Neural progenitor cell (in vitro differentiated cells): ENCODE results near the gene ADAT2. TPM values are rescaled to one million over a fixed set of nuclear protein-coding genes. Genes with fewer than 3 reads are reported as not detected.

Experiments
- DNase-seq: peaks from one replicate; pipeline ENCODE4 v3.0.0-alpha.2; 2016; ENCODE audit warnings: low spot score
- H2AFZ ChIP-seq: fragments of 200-600 bp; sonication (generic); replicated peaks from 2 replicates; pipeline ENCODE4 v1.6.1; 2016; ENCODE audit warnings: antibody characterized with exemption
- H3F3A ChIP-seq: fragments of 200-600 bp; sonication (generic); 2 replicates; pipeline ENCODE4 v1.6.1; 2016; ENCODE audit warnings: antibody characterized with exemption, low read depth
- H3K27ac ChIP-seq: fragments of 200-600 bp; sonication (generic); 2 replicates; pipeline ENCODE4 v1.5.1; 2016; ENCODE audit warnings: mild to moderate bottlenecking
- H3K27me3 ChIP-seq: fragments of 200-600 bp; sonication (generic); 2 replicates; pipeline ENCODE4 v1.6.1; 2016; ENCODE audit warnings: mild to moderate bottlenecking, moderate library complexity
- H3K36me3 ChIP-seq: fragments of 200-600 bp; sonication (generic); 2 replicates; pipeline ENCODE4 v1.5.1; 2016
- H3K4me1 ChIP-seq: fragments of 200-600 bp; sonication (generic); 2 replicates; pipeline ENCODE4 v1.6.1; 2016; ENCODE audit warnings: mixed run types
- H3K4me2 ChIP-seq: fragments of 200-600 bp; sonication (generic); 2 replicates; pipeline ENCODE4 v1.6.1; 2016
- H3K4me3 ChIP-seq: fragments of 200-600 bp; sonication (generic); 2 replicates; pipeline ENCODE4 v1.5.1; 2016
- H3K79me2 ChIP-seq: fragments of 200-600 bp; sonication (generic); 2 replicates; pipeline ENCODE4 v1.6.1; 2016; ENCODE audit warnings: low read depth
- H3K9ac ChIP-seq: fragments of 200-600 bp; sonication (generic); 2 replicates; pipeline ENCODE4 v1.6.1; 2016
- H3K9me3 ChIP-seq: fragments of 200-600 bp; sonication (generic); 2 replicates; pipeline ENCODE4 v1.5.1; 2016; ENCODE audit warnings: low read depth
- H4K20me1 ChIP-seq: fragments of 200-600 bp; sonication (generic); 2 replicates; pipeline ENCODE4 v1.6.1; 2016; ENCODE audit warnings: low read depth
- H3K27ac Mint-ChIP-seq: 3 replicates; pipeline ENCODE4 v1.8.0; 2021; ENCODE audit warnings: mixed read lengths
- H3K27me3 Mint-ChIP-seq: 2 replicates; pipeline ENCODE4 v1.8.0; 2022; ENCODE audit warnings: low read depth, mild to moderate bottlenecking, inconsistent platforms, moderate library complexity, mixed read lengths; ENCODE audit not compliant: insufficient read depth
- H3K36me3 Mint-ChIP-seq: 3 replicates; pipeline ENCODE4 v1.8.0; 2021; ENCODE audit warnings: mixed read lengths
- H3K4me1 Mint-ChIP-seq: 3 replicates; pipeline ENCODE4 v1.8.0; 2021; ENCODE audit warnings: mixed read lengths
- H3K4me3 Mint-ChIP-seq: 3 replicates; pipeline ENCODE4 v1.8.0; 2021; ENCODE audit warnings: mild to moderate bottlenecking, moderate library complexity, mixed read lengths
- H3K9me3 Mint-ChIP-seq: 3 replicates; pipeline ENCODE4 v1.8.0; 2020; ENCODE audit warnings: mixed read lengths
- EZH2 ChIP-seq: fragments of 200-600 bp; sonication (generic); IDR thresholded peaks from 2 replicates; pipeline ENCODE4 v1.6.1; 2017; ENCODE audit warnings: antibody characterized with exemption, mild to moderate bottlenecking, moderate library complexity
- EZH2phosphoT487 ChIP-seq: fragments of 200-600 bp; sonication (generic); IDR thresholded peaks from 2 replicates; pipeline ENCODE4 v1.6.1; 2017; ENCODE audit warnings: antibody characterized with exemption
- small RNA-seq: library from RNA; depleted of rRNA; stranded (forward); fragments of <200 nt; gene quantifications from one replicate; pipeline ENCODE3, GENCODE V24; 2015
- total RNA-seq: library from RNA; depleted of rRNA; stranded (reverse); fragments of >200 nt; gene quantifications from 2 replicates; pipeline ENCODE4 v1.2.3, GENCODE V29; 2015; ENCODE audit warnings: low replicate concordance
- TF ChIP-seq, protein P1 (sequence below): fragments of 200-600 bp; sonication (generic); IDR thresholded peaks from 2 replicates; pipeline ENCODE4 v1.5.1; 2017; ENCODE audit warnings: antibody characterized with exemption, mild to moderate bottlenecking

The ADAT2 gene
- total RNA-seq, 1 donor from 2014 or later = 17.8 TPM

DNA sequence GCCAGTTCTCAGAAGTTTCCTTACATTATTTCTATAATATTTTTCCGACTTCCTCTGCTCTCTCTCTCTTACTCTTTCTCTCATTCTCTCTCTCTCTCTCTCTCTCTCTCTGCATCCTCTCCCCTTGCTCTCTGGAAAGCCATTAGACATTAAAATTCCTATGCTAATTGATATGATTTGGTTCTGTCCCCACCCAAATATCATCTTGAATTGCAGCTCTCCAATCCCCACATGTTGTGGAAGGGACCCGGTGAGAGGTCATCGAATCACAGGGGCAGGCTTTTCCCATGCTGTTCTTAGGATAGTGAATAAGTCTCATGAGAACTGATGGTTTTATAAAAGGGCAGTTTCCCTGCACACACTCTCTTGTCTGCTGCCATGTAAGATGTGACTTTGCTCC lies 74.1 kb downstream of the ADAT2 start:
- no peak overlapping the region for H3K4me3 ChIP-seq
- H3K9me3 Mint-ChIP-seq = no peaks in the 10 kb centered on the region

DNA sequence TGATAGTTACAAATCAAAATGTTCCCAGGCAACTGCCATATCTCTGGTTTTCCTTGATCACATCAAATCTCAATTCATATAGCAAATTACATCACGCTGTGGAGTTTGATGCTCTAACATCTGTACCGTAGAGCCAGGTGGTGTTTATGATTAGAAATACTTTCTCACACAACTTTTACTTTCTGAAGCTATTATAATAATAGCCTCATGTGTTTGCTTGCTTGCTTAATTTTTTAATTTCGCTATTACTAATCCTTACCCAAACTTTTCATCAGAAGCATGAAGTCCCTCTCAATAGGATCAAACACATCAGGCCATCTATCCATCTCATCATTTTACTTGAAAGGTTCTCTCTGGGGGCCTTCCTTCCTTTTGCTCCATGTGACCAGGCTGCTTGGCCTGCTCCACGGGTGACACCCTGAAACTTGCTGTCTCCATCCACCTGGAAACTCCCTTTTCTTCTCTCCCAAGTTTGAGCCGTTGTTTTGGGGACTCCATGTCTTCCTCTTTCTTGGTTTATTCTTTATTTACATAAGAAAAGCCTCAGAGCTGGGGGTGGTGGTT lies 75.4 kb downstream of the ADAT2 start:
- Histone ChIP-seq H3K36me3 (no peaks in the 10 kb centered on the region), H3K4me3 (no peak overlapping the region), H3K9ac (no peak overlapping the region), H2AFZ (no peak overlapping the region), H3K4me2 (no peak overlapping the region), H3K4me1 (no peaks in the 10 kb centered on the region), H3F3A (no peaks in the 10 kb centered on the region), H4K20me1 (no peaks in the 10 kb centered on the region), H3K27me3 (no peaks in the 10 kb centered on the region), H3K9me3 (no peaks in the 10 kb centered on the region), H3K79me2 (no peaks in the 10 kb centered on the region), H3K27ac (no peak overlapping the region)
- Mint-ChIP-seq H3K27ac (no peak overlapping the region), H3K36me3 (no peaks in the 10 kb centered on the region), H3K27me3 (peaks cover 3% of the 10 kb centered on the region), H3K4me3 (no peak overlapping the region), H3K4me1 (no peaks in the 10 kb centered on the region), H3K9me3 (no peaks in the 10 kb centered on the region)
- TF ChIP-seq EZH2phosphoT487 = no peak
- TF ChIP-seq, protein P1, sequence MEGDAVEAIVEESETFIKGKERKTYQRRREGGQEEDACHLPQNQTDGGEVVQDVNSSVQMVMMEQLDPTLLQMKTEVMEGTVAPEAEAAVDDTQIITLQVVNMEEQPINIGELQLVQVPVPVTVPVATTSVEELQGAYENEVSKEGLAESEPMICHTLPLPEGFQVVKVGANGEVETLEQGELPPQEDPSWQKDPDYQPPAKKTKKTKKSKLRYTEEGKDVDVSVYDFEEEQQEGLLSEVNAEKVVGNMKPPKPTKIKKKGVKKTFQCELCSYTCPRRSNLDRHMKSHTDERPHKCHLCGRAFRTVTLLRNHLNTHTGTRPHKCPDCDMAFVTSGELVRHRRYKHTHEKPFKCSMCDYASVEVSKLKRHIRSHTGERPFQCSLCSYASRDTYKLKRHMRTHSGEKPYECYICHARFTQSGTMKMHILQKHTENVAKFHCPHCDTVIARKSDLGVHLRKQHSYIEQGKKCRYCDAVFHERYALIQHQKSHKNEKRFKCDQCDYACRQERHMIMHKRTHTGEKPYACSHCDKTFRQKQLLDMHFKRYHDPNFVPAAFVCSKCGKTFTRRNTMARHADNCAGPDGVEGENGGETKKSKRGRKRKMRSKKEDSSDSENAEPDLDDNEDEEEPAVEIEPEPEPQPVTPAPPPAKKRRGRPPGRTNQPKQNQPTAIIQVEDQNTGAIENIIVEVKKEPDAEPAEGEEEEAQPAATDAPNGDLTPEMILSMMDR = no peak
- TF ChIP-seq EZH2 = no peak
- DNase-seq = no peak

More for the DNA sequence above, 74.1 kb downstream of the ADAT2 start:
- Histone ChIP-seq H2AFZ (no peak overlapping the region), H3F3A (no peaks in the 10 kb centered on the region), H3K9me3 (no peaks in the 10 kb centered on the region), H3K9ac (no peak overlapping the region), H3K36me3 (no peaks in the 10 kb centered on the region), H4K20me1 (no peaks in the 10 kb centered on the region), H3K4me1 (no peaks in the 10 kb centered on the region), H3K27me3 (no peaks in the 10 kb centered on the region), H3K79me2 (no peaks in the 10 kb centered on the region), H3K27ac (no peak overlapping the region), H3K4me2 (no peak overlapping the region)
- Mint-ChIP-seq H3K36me3 (no peaks in the 10 kb centered on the region), H3K4me3 (no peak overlapping the region), H3K27ac (no peak overlapping the region), H3K27me3 (peaks cover 3% of the 10 kb centered on the region), H3K4me1 (no peaks in the 10 kb centered on the region)
- DNase-seq = no peak
- TF ChIP-seq EZH2 = no peak
- no peak for TF ChIP-seq EZH2phosphoT487
- TF ChIP-seq, protein P1 = no peak

DNA sequence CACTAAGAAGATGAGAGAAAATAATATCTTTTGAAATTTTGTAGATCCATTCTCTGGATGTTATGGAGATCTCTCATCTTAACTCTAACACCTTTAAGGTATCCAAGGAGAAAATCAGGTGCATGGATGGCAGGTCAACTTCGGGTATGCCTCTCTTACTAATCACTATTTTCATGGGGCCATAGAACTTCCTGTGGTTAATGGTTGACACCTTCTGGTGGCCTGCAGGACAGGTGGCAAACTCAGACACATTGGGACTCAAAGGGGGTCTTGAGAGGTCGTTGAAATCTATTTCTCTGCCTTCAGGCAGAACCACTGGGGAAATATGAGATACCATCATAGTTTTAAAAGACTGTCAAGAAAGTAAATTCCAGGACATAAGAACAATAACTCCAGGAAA lies 76.5 kb downstream of the ADAT2 start:
- TF ChIP-seq EZH2phosphoT487 = no peak
- TF ChIP-seq EZH2 = no peak
- TF ChIP-seq, protein P1 = no peak
- peak overlapping the region; percentile 38 for H3K4me3 Mint-ChIP-seq
- H3K27me3 ChIP-seq = no peaks in the 10 kb centered on the region
- DNase-seq = no peak
- no peaks in the 10 kb centered on the region for H3K79me2 ChIP-seq
- H3K4me1 ChIP-seq = no peaks in the 10 kb centered on the region
- no peaks in the 10 kb centered on the region for H3K27me3 Mint-ChIP-seq
- no peaks in the 10 kb centered on the region for H3K36me3 Mint-ChIP-seq
- H3K9me3 ChIP-seq = no peaks in the 10 kb centered on the region
- H3K27ac Mint-ChIP-seq = no peak overlapping the region
- H3F3A ChIP-seq = no peaks in the 10 kb centered on the region
- no peaks in the 10 kb centered on the region for H4K20me1 ChIP-seq
- no peaks in the 10 kb centered on the region for H3K9me3 Mint-ChIP-seq
- H3K36me3 ChIP-seq = no peaks in the 10 kb centered on the region
- no peak overlapping the region for H3K4me3 ChIP-seq
- no peak overlapping the region for H2AFZ ChIP-seq
- H3K9ac ChIP-seq = no peak overlapping the region
- H3K4me2 ChIP-seq = no peak overlapping the region
- no peaks in the 10 kb centered on the region for H3K4me1 Mint-ChIP-seq
- H3K27ac ChIP-seq = no peak overlapping the region

Small RNA genes lying within 50 kb of the gene (small RNA-seq; reads per million reads assigned to genes)
- gene RNA5SP221 = not detected

Other genes with a start within 250 kb of the ADAT2 start
- gene PEX3, start 110 bp upstream of the ADAT2 start, total RNA-seq = 12.0 and 25.5 TPM in 2 replicates
- 28.5 and 37.4 TPM in 2 replicates for gene FUCA2, start 61.0 kb upstream of the ADAT2 start, total RNA-seq
- gene PHACTR2, start 227.3 kb upstream of the ADAT2 start, total RNA-seq = 36.0 and 45.4 TPM in 2 replicates